ENCODE data around the gene RTL5. TPM values are rescaled to one million over a fixed set of nuclear protein-coding genes. Genes with fewer than 3 reads are reported as not detected.

The RTL5 gene
- total RNA-seq, 2 donors from 2014 or later, result 1.0 to 3.0 TPM

DNA sequence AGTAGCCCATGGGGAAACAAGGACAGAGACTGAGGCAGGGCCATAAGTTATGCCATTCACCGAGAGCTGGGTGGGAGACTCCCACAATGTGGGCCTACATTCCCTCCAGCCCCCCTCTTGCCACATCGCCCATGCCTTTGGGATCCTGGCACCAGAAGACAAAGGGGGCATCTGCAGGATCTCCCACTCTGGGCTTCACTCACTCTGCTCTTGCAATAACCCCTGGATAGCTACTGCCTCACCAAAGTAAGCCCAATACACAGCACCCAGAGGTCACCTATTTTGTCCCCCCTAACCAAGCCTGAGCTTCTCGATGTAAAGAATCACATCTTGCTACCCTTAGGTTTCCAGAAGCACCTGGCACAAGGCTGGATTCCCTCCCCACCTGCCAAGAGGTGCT is 741 bp upstream of the RTL5 start:
- no peak for DNase-seq
- intact Hi-C loops (cut with DNase I, micrococcal nuclease), result no loop called here
- ATAC-seq, result no peak

GRCh38 chrX:72130762-72131250 is 909 bp downstream of the RTL5 start:
- no peak for ATAC-seq
- no peak for DNase-seq
- intact Hi-C loops (cut with DNase I, micrococcal nuclease), result no loop called here

- DNase-seq (no peak), ATAC-seq (no peak)
- intact Hi-C loops (cut with DNase I, micrococcal nuclease), result no loop called here
These were observed 1.5 kb downstream of the RTL5 start for GRCh38 chrX:72130156-72130761.

DNA sequence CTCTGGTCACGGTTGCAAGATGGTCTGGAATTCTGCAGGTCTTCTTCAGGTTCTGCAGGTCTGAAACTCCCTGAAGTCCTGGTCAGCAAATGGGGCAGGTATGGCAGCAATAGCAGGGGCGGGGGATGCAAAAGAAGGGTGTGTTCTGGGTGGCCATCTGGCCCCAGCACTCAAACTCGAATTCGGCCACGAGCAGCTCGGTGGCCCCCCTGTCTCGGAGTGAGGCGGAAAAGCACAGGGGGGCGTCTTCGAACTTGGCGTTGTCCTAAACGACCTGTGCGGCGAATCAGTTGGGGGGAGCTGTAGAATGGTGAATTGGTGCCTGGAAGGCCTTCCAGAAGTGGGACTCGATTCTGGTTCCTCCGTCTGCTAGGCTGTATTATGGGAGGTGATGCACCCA is 2.1 kb downstream of the RTL5 start:
- intact Hi-C loops (cut with DNase I, micrococcal nuclease), result loop anchor here in 1 of 2 donors (10.0 kb wide), 1 partner anchor 115 kb away; no protein-coding TSS in a partner anchor
- no peak for DNase-seq
- no peak for ATAC-seq

GRCh38 chrX:72128881-72129280 is 2.8 kb downstream of the RTL5 start:
- no peak for DNase-seq
- intact Hi-C loops (cut with DNase I, micrococcal nuclease), result loop anchor here in 1 of 2 donors (10.0 kb wide), 1 partner anchor 114 kb away; no protein-coding TSS in a partner anchor
- ATAC-seq, result peak; percentile 15

GRCh38 chrX:72128183-72128834 is 3.4 kb downstream of the RTL5 start:
- ATAC-seq (no peak), DNase-seq (no peak)
- intact Hi-C loops (cut with DNase I, micrococcal nuclease), result loop anchor here in 1 of 2 donors (10.0 kb wide), 1 partner anchor 114 kb away; no protein-coding TSS in a partner anchor

DNA sequence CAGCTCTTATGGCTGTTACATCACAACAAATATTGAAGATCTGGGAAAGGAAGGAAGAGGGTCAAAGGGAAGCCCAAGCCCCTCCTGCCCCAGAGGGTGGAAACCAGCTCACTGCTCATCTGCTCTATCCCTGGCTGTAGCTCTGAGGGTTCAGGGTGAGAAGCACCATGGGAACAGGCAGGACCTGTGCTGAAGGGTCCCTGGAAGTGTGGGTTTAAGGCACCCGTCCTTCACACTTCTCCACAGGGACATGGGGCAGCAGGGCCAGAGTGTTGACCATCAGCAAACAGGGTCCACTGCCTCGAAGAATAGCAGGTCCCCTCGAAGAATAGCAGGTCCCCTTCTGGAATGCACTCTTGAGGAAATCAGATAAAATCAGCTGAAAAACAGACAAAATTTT is 4.4 kb downstream of the RTL5 start:
- intact Hi-C loops (cut with DNase I, micrococcal nuclease), result loop anchor here in 1 of 2 donors (10.0 kb wide), 1 partner anchor 113 kb away; no protein-coding TSS in a partner anchor
- no peak for ATAC-seq
- no peak for DNase-seq

DNA sequence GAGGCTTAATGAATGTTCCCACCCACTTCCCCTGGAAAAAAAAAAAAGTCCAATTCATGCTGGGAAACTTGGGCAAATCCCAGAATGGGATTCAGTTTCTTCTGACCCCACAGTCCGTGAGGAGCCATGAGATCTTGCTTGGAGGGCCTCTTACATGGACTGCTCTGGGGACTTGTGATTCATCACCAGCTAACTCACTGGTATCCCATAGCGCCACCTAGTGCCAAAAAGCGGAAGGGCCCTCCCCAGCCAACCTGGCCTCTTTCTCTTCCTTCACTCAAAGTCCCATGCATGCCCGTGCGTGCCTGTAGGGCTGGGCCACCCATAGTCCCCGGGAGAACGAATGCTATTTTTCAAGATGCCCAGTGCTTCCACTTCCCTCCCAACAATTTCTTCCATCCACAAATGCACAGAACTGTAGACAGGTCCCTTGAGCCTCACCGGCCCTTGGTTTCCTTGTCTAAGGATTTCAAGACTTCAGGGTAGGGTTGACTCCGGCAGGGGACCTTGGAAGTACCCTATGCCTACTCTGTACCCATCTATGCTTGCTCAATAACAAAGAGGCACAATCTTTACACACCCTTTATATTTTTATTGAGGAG is 5.1 kb downstream of the RTL5 start:
- DNase-seq, result peak; percentile 71 to 86
- intact Hi-C loops (cut with DNase I, micrococcal nuclease), result loop anchor here in 1 of 2 donors (10.0 kb wide), 1 partner anchor 112 kb away; no protein-coding TSS in a partner anchor
- peak; percentile 88 for ATAC-seq

DNA sequence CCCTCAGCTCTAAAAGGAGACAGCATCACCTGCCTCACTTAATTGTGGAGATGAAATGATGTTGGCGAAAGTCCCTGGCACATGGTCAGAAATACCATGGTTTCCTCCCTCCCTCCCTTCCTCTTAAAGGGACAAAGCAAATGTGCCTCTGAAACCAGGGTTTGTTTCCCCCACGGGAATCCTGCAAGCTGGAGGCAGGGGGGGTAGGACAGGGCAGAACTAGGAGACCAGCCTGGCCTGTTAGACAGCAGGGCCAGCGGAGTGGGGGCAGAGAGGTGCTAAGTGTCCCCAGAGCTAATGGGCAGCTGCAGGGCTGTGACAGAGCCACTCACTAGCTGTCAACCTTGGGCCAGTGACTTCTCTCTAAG is 5.7 kb downstream of the RTL5 start:
- intact Hi-C loops (cut with DNase I, micrococcal nuclease), result loop anchor here in 1 of 2 donors (10.0 kb wide), 1 partner anchor 111 kb away; no protein-coding TSS in a partner anchor
- ATAC-seq (no peak), DNase-seq (no peak)

DNA sequence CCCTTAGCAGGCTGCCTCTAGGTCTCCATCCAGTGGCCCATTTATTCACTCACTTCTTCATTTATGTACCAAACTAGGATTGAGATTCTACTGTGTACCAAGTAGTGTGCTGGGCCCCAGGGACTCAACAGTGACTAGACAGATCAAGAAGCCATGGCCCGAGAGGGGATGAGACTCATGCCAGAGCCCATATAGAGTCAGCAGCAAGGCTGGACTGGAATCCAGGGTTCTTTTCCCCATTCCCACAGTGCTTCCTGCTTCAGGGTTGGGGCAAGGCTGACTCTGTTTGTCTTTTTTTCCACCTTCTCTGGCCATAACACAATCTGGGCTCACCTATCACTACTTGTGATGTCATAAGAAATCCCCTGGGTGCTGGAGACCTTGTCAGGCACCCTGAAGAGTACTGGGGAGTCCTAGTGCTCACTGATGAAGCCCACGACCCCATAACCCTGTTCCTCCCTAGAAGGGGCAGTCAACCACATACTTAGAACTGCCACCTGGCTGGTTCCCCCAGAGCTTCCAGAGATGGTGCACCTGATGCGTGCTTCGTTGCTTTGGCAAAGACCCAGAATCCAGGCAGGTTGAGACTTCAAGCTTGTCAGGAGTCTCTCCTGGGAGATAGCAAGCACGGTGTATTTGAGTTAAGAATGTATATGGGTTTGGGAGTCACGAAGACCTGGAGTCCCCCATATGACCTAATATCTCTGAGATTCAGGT is 6.2 kb downstream of the RTL5 start:
- no peak for DNase-seq
- no peak for ATAC-seq
- intact Hi-C loops (cut with DNase I, micrococcal nuclease), result loop anchor here in 1 of 2 donors (10.0 kb wide), 1 partner anchor 111 kb away; no protein-coding TSS in a partner anchor

DNA sequence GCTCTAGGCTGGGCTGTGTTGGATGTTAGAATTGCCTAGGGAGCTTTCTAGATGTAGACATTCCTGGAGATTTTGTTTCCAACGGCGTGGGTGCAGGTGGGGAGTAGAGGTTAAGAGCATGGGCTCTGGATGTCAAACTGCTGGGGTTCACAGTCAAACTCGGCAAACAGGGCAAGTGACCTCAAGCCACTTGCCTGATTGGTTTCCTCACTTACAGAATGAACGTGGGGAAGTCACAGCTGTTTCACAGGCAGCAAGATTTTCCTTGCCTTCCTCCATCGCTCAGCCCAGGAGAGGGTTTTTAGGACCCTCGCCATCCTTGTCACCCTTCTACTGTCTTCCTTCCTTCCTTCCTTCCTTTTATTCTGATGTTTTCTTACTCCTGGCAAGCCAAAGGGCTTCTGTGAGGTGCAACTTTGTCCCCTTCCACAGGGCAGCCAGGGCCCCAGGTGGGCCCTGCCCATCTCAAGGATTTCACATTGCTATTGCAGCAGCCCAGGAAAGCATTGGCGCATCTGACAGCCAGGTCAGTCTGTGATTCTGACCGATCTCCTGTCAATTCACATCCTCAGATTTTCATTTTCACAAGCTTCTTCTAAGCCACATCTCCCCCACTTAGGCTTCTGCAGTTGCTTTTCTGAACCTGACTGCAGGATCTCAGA is 7.0 kb downstream of the RTL5 start:
- DNase-seq, result no peak
- intact Hi-C loops (cut with DNase I, micrococcal nuclease), result loop anchor here in 1 of 2 donors (10.0 kb wide), 1 partner anchor 110 kb away; no protein-coding TSS in a partner anchor
- ATAC-seq, result no peak

DNA sequence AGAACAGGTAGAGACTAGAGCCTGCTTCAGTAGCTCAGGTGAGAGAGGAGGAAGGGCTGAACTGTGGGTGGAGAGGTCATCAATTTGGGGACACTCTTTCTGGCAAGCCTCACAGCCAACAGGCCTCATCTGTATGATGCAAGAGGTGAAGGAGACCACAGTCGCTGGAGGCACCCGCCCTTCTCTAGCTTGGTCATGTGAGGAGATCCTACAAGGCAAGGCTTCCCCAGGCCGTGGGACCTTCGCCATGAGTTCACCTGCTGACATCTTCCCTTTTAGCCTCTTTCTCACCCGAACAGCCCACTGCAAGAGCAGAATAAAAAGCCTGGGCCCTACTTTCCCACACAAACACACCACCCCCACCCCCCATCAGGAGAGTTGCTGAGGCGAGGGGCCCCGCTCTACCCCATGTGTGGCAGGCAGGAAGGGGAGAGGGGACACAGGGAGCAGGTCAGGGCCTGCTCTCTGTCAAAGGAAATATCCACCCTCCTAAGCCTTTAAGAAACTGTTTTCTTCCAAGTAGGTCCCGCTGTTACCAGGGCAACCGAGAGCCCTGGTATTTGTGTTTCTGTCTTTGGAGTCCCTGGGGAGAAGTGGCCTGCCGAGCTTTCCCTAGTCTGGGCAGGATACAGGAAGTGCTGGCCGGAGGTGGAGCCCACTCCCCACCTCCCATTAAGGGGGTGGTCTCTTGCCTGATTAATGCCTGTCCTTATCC is 8.1 kb downstream of the RTL5 start:
- DNase-seq (no peak), ATAC-seq (no peak)
- intact Hi-C loops (cut with DNase I, micrococcal nuclease), result loop anchor here in 1 of 2 donors (10.0 kb wide), 1 partner anchor 109 kb away; no protein-coding TSS in a partner anchor

DNA sequence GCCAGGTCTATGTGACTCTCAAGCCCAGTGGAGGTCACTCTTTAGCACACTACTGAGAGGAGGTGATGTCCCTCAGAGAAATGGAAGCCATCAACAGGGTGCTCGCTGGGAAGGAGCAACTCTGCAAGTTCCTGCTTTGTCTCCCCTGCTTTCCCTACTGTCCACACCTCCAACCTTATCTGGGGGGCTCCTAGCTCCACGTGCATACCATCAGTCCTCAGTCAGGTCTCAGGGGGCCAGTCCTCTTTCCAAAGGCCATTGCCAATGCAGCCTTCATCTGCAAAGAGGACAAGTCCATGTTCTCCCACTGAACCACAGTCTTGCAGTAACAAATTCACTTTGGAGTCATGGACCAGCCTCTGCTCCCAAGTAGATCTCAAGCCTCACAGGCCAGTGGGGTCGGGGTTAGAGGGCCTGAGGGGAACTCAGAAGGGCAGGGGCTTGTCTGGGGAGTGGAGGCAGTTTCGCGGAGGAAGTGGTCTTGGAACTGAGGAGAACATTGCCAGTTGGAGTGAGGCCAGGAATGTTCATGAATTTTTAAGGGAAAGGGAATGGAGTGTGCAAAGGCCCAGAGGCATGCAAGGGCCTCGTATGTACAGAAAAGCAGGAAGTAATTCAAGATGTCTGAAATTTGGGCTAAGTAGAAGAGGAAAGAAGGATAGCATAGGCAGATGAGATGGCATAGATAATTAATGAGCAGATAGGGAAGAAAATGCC is 8.9 kb downstream of the RTL5 start:
- ATAC-seq (no peak), DNase-seq (no peak)
- intact Hi-C loops (cut with DNase I, micrococcal nuclease), result loop anchor here in 1 of 2 donors (10.0 kb wide), 1 partner anchor 108 kb away; no protein-coding TSS in a partner anchor

- DNase-seq (peak; percentile 35 to 58), ATAC-seq (peak; percentile 36)
- intact Hi-C loops (cut with DNase I, micrococcal nuclease), result loop anchor here in 1 of 2 donors (10.0 kb wide), 1 partner anchor 107 kb away; no protein-coding TSS in a partner anchor
These were observed 10.3 kb downstream of the RTL5 start for GRCh38 chrX:72121383-72121782.

- DNase-seq, result no peak
- ATAC-seq, result no peak
- intact Hi-C loops (cut with DNase I, micrococcal nuclease), result loop anchor here in 1 of 2 donors (10.0 kb wide), 1 partner anchor 106 kb away; no protein-coding TSS in a partner anchor
These were observed 10.9 kb downstream of the RTL5 start for GRCh38 chrX:72120837-72121236.

DNA sequence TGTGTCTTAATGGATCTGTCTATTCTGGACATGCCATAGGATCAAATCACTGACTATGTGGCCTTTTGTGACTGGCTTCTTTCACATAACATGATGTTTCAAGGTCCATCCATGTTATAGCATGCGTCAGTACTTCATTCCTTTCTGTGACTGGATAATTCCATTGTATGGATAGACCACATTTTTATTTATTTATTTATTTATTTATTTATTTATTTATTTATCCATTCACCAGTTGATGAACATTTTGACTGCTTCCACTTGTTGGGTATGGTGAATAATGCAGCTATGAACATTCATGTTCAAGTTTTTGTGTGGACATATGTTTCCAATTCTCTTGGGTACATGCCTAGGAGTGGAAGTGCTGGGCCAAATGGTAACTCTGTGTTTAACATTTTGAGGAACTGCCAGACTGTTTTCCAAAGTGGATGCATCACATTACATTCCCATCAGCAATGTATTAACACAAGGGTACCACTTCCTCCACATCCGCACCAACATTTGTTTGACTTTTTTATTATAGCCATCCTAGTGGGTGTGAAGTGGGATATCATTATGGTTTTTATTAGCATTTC is 14.0 kb downstream of the RTL5 start:
- intact Hi-C loops (cut with DNase I, micrococcal nuclease), result no loop called here
- DNase-seq, result no peak
- no peak for ATAC-seq

DNA sequence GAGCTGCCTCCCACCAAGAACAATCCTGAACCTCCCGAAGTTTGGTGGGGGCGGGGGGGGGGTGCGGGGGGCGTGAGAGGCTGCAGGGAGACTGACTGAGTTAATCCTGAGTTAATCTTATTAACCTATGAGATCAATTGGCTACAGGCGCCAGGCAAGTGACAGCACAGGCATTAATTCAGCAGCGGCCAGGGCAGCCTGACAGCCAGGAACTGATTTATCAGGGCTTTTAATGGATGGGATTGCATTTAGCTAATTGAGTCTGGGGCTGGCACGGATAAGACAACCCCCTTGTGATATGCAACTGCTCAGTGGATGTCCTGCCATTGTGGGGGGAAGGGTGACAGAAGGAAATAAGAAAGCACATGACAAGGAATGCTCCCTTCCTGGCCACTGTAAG is 16.3 kb downstream of the RTL5 start:
- DNase-seq (no peak), ATAC-seq (no peak)
- intact Hi-C loops (cut with DNase I, micrococcal nuclease), result no loop called here

Measured in left colon (tissue), 2 donors.